K562 (cell line): ENCODE measurements around the gene ACCSL.

ENCODE experiments used
- CTCF ChIP-seq, 3 experiments: IDR thresholded peaks in 2 of 3; conservative IDR thresholded peaks in 1 of 3; 2 replicates each; pipeline ENCODE4 v1.5.1; 2011 to 2012; ENCODE audit warnings: low read length in 3 of 3, mild to moderate bottlenecking in 3 of 3, control low read depth in 2 of 3, improper control_type of control experiment in 1 of 3, inconsistent platforms in 1 of 3, low read depth in 1 of 3, mixed read lengths in 1 of 3, moderate library complexity in 1 of 3; ENCODE audit not compliant: insufficient read depth in 2 of 3
- JUND ChIP-seq, 2 experiments: IDR thresholded peaks; 2 replicates in 1 of 2; 3 replicates in 1 of 2; pipeline ENCODE4 v1.6.1; 2011; ENCODE audit warnings: borderline replicate concordance in 2 of 2, low read depth in 2 of 2, low read length in 2 of 2, improper control_type of control experiment in 1 of 2, missing biosample characterization in 1 of 2, missing genetic modification characterization in 1 of 2, missing genetic modification reagents in 1 of 2
- SIX5 ChIP-seq, 2 experiments: IDR thresholded peaks; 2 replicates each; pipeline ENCODE4 v1.6.1; 2011; ENCODE audit warnings: low read length in 2 of 2, borderline replicate concordance in 1 of 2, low read depth in 1 of 2, mild to moderate bottlenecking in 1 of 2, moderate library complexity in 1 of 2; ENCODE audit not compliant: insufficient read depth in 1 of 2
- STAG1 ChIP-seq: sonication (generic); formaldehyde crosslinking; IDR thresholded peaks from 2 replicates; pipeline ENCODE4 v1.5.0; 2020; ENCODE audit warnings: missing genetic modification reagents, borderline replicate concordance

GRCh38 chr11:44029507-44029845 lies 18.3 kb upstream of the ACCSL start:
- no peak for TF ChIP-seq CTCF (IDR thresholded peaks at IDR 0.05 in 2 of 3, conservative IDR thresholded peaks at IDR 0.05 in 1 of 3; ENCODE audit: insufficient read depth in 2 of 3, low read depth in 1 of 3, low read length in 3 of 3)
- no peak for TF ChIP-seq STAG1
- no peak for TF ChIP-seq SIX5 (IDR thresholded peaks at IDR 0.05; ENCODE audit: borderline replicate concordance in 1 of 2, insufficient read depth in 1 of 2, low read depth in 1 of 2, low read length in 2 of 2)
- TF ChIP-seq JUND (IDR thresholded peaks at IDR 0.05; ENCODE audit: borderline replicate concordance, low read depth, low read length), result no peak
- TF ChIP-seq JUND (tag; IDR thresholded peaks at IDR 0.05; ENCODE audit: borderline replicate concordance, low read depth, low read length), result no peak
